ENCODE data around the gene ABCC3.
A peak's percentile ranks its signal among the peaks of the same experiment; 100 is the strongest.

Gene ABCC3

GRCh38 chr17:50618300-50618699, 16.4 kb upstream of the ABCC3 start:
- WGBS (ENCODE audit: insufficient coverage, insufficient read length): no CpG with 5 or more reads among the region's 4 CpGs
- peaks cover 5% of the 10 kb centered on the region; the same call in 1 of the 2 replicates for H3K4me1 ChIP-seq (ENCODE audit: control insufficient read depth, insufficient read depth, low read length)
- no peak overlapping the region for H3K4me3 ChIP-seq (ENCODE audit: low read length)
- no peaks in the 10 kb centered on the region for H3K27me3 ChIP-seq (ENCODE audit: control insufficient read depth, insufficient read depth, low read length)
- no peak for DNase-seq (ENCODE audit: low read depth, low spot score)
- no peaks in the 10 kb centered on the region for H3K36me3 ChIP-seq (ENCODE audit: control insufficient read depth, insufficient read depth, low read length)
- H3K9me3 ChIP-seq (ENCODE audit: control insufficient read depth, insufficient read depth, low read length): no peaks in the 10 kb centered on the region
- no peak overlapping the region for H3K27ac ChIP-seq (ENCODE audit: low read length)

GRCh38 chr17:50618941-50619340, 15.7 kb upstream of the ABCC3 start:
- no CpG with 5 or more reads among the region's 11 CpGs for WGBS (ENCODE audit: insufficient coverage, insufficient read length)
- Histone ChIP-seq H3K36me3 (ENCODE audit: control insufficient read depth, insufficient read depth, low read length) (no peaks in the 10 kb centered on the region), H3K4me1 (ENCODE audit: control insufficient read depth, insufficient read depth, low read length) (peaks cover 5% of the 10 kb centered on the region; the same call in 1 of the 2 replicates), H3K9me3 (ENCODE audit: control insufficient read depth, insufficient read depth, low read length) (no peaks in the 10 kb centered on the region), H3K4me3 (ENCODE audit: low read length) (no peak overlapping the region), H3K27ac (ENCODE audit: low read length) (no peak overlapping the region), H3K27me3 (ENCODE audit: control insufficient read depth, insufficient read depth, low read length) (no peaks in the 10 kb centered on the region)
- DNase-seq (ENCODE audit: low read depth, low spot score): no peak

DNA sequence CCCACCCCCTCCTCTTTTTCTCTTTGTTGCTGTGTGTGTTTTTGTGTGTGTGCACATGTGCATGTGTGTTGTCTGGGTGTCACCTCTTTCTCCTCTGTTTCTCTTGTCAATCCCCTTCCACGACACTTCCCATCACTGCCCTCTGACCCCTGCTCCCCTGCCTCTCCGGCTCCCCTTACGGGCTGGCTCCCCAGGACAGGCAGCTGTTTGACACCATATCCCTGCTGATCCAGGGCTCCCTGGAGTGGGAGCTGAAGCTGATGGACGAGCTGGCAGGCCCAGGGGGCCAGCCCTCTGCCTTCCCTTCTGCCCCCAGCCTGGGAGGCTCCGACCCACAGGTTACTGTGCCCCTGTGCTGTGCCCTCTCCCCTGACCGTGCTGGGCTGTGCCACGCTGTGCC, 15.2 kb upstream of the ABCC3 start:
- WGBS (ENCODE audit: insufficient coverage, insufficient read length): no CpG with 5 or more reads among the region's 7 CpGs
- H3K27ac ChIP-seq (ENCODE audit: low read length): no peak overlapping the region
- no peaks in the 10 kb centered on the region for H3K27me3 ChIP-seq (ENCODE audit: control insufficient read depth, insufficient read depth, low read length)
- no peaks in the 10 kb centered on the region for H3K36me3 ChIP-seq (ENCODE audit: control insufficient read depth, insufficient read depth, low read length)
- no peak overlapping the region for H3K4me3 ChIP-seq (ENCODE audit: low read length)
- peaks cover 5% of the 10 kb centered on the region; the same call in 1 of the 2 replicates for H3K4me1 ChIP-seq (ENCODE audit: control insufficient read depth, insufficient read depth, low read length)
- no peak for DNase-seq (ENCODE audit: low read depth, low spot score)
- H3K9me3 ChIP-seq (ENCODE audit: control insufficient read depth, insufficient read depth, low read length): no peaks in the 10 kb centered on the region

- DNase-seq (ENCODE audit: low read depth, low spot score): no peak
- H3K27me3 ChIP-seq (ENCODE audit: control insufficient read depth, insufficient read depth, low read length): no peaks in the 10 kb centered on the region
- H3K4me1 ChIP-seq (ENCODE audit: control insufficient read depth, insufficient read depth, low read length): peaks cover 5% of the 10 kb centered on the region; the same call in 1 of the 2 replicates
- H3K4me3 ChIP-seq (ENCODE audit: low read length): no peak overlapping the region
- H3K36me3 ChIP-seq (ENCODE audit: control insufficient read depth, insufficient read depth, low read length): no peaks in the 10 kb centered on the region
- H3K9me3 ChIP-seq (ENCODE audit: control insufficient read depth, insufficient read depth, low read length): no peaks in the 10 kb centered on the region
- H3K27ac ChIP-seq (ENCODE audit: low read length): no peak overlapping the region
- no CpG with 5 or more reads among the region's 5 CpGs for WGBS (ENCODE audit: insufficient coverage, insufficient read length)
Observed at GRCh38 chr17:50620237-50620636, 14.4 kb upstream of the ABCC3 start.

DNA sequence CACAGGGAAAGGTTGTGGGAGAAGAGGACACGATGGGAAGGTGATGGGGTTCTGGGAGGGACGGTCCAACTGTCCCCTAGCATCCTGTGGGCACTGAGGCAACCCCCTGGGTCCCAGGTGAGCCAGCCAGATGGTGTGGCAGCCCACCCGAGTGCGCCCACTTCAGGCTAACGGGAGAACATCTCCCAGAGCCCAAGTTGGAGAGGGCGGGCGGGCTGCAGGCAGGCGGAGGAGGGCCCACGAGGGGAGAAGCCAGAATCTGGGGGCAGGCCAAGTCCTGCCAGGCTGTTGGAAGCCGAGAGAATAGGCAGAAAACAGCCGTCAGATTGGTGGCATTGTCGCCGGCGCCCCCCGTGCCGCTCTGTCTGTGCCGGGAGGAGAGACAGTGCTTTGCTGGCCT, 13.8 kb upstream of the ABCC3 start:
- Histone ChIP-seq H3K4me3 (ENCODE audit: low read length) (no peak overlapping the region), H3K4me1 (ENCODE audit: control insufficient read depth, insufficient read depth, low read length) (peaks cover 6% of the 10 kb centered on the region; the same call in 1 of the 2 replicates), H3K36me3 (ENCODE audit: control insufficient read depth, insufficient read depth, low read length) (no peaks in the 10 kb centered on the region), H3K27ac (ENCODE audit: low read length) (no peak overlapping the region), H3K27me3 (ENCODE audit: control insufficient read depth, insufficient read depth, low read length) (no peaks in the 10 kb centered on the region), H3K9me3 (ENCODE audit: control insufficient read depth, insufficient read depth, low read length) (no peaks in the 10 kb centered on the region)
- no CpG with 5 or more reads among the region's 17 CpGs for WGBS (ENCODE audit: insufficient coverage, insufficient read length)
- DNase-seq (ENCODE audit: low read depth, low spot score): no peak

- WGBS (ENCODE audit: insufficient coverage, insufficient read length): no CpG with 5 or more reads among the region's 16 CpGs
- H3K4me1 ChIP-seq (ENCODE audit: control insufficient read depth, insufficient read depth, low read length): peaks cover 8% of the 10 kb centered on the region; the same call in 1 of the 2 replicates
- H3K9me3 ChIP-seq (ENCODE audit: control insufficient read depth, insufficient read depth, low read length): no peaks in the 10 kb centered on the region
- H3K27ac ChIP-seq (ENCODE audit: low read length): no peak overlapping the region
- no peaks in the 10 kb centered on the region for H3K36me3 ChIP-seq (ENCODE audit: control insufficient read depth, insufficient read depth, low read length)
- no peaks in the 10 kb centered on the region for H3K27me3 ChIP-seq (ENCODE audit: control insufficient read depth, insufficient read depth, low read length)
- H3K4me3 ChIP-seq (ENCODE audit: low read length): no peak overlapping the region
- no peak for DNase-seq (ENCODE audit: low read depth, low spot score)
Observed at GRCh38 chr17:50621574-50622031, 13.1 kb upstream of the ABCC3 start.

DNA sequence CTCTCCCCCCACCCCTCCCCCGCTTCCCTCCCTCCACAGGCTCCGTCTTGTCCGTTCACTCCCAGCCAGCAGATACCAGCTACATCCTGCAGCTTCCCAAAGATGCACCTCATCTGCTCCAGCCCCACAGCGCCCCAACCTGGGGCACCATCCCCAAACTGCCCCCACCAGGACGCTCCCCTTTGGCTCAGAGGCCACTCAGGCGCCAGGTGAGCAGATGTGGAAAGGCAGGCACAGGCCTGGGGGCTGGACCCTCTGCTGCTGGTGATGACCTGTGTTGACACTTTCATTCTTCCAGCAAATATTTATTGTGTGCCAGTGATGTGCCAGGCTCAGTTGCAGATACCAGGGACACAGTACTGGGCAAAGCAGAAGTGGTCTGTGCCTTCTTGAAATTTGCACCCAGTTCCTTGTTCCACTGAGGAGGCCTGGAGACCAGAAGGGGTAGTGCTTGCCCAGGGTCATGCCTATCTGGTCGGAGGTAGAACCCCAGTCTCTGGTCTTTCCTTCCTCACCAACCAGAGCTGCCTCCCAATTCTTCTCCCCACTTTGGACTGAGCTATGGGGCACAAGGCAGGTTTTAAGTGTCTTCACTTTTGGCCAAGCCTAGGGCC, 10.3 kb upstream of the ABCC3 start:
- WGBS (ENCODE audit: insufficient coverage, insufficient read length): no CpG with 5 or more reads among the region's 7 CpGs
- no peak for DNase-seq (ENCODE audit: low read depth, low spot score)
- H3K36me3 ChIP-seq (ENCODE audit: control insufficient read depth, insufficient read depth, low read length): no peaks in the 10 kb centered on the region
- H3K4me1 ChIP-seq (ENCODE audit: control insufficient read depth, insufficient read depth, low read length): peaks cover 13% of the 10 kb centered on the region; the same call in 1 of the 2 replicates
- no peaks in the 10 kb centered on the region for H3K9me3 ChIP-seq (ENCODE audit: control insufficient read depth, insufficient read depth, low read length)
- H3K4me3 ChIP-seq (ENCODE audit: low read length): no peak overlapping the region
- H3K27ac ChIP-seq (ENCODE audit: low read length): no peak overlapping the region
- no peaks in the 10 kb centered on the region for H3K27me3 ChIP-seq (ENCODE audit: control insufficient read depth, insufficient read depth, low read length)

DNA sequence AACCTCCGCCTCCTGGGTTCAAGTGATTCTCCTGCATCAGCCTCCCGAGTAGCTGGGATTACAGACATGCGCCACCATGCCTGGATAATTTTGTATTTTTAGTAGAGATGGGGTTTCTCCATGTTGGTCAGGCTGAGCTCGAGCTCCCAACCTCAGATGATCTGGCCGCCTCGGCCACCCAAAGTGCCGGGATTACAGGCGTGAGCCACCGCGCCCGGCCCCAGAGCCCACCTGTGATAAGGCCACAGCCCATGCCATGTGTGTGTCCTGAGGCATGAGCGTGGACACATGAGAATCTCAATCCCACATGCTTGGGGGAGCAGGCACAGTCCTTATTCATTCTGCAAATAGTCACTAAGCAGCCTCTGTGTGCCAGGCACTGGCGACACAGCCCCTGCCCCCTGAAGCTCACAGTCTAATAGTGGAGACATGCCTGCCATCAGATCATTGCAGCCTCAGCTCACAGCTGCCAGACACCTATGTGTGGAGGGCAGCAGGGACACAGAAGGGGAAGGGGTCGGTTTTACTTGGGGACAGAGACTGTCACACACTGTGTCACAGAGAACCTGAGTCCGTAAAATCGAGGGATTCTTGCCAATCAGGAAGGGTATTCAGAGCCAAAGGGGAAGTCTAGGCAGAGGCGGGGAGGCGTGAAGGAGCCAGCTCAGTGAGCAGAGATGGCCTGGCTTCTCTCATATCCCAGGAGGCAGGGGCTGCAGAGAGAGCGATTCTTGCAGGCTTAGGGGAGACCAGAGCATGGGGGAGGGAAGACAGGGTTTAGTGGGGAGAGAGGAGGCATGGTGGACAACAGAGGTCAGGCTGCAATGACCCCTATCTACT, 9.4 kb upstream of the ABCC3 start:
- Histone ChIP-seq H3K9me3 (ENCODE audit: control insufficient read depth, insufficient read depth, low read length) (no peaks in the 10 kb centered on the region), H3K36me3 (ENCODE audit: control insufficient read depth, insufficient read depth, low read length) (no peaks in the 10 kb centered on the region), H3K4me3 (ENCODE audit: low read length) (no peak overlapping the region), H3K27ac (ENCODE audit: low read length) (no peak overlapping the region), H3K27me3 (ENCODE audit: control insufficient read depth, insufficient read depth, low read length) (no peaks in the 10 kb centered on the region), H3K4me1 (ENCODE audit: control insufficient read depth, insufficient read depth, low read length) (peaks cover 11% of the 10 kb centered on the region; the same call in 1 of the 2 replicates)
- WGBS (ENCODE audit: insufficient coverage, insufficient read length): no CpG with 5 or more reads among the region's 19 CpGs
- DNase-seq (ENCODE audit: low read depth, low spot score): no peak

GRCh38 chr17:50626037-50626574, 8.6 kb upstream of the ABCC3 start:
- Histone ChIP-seq H3K27me3 (ENCODE audit: control insufficient read depth, insufficient read depth, low read length) (no peaks in the 10 kb centered on the region), H3K36me3 (ENCODE audit: control insufficient read depth, insufficient read depth, low read length) (no peaks in the 10 kb centered on the region), H3K9me3 (ENCODE audit: control insufficient read depth, insufficient read depth, low read length) (no peaks in the 10 kb centered on the region), H3K4me3 (ENCODE audit: low read length) (no peak overlapping the region), H3K4me1 (ENCODE audit: control insufficient read depth, insufficient read depth, low read length) (peaks cover 11% of the 10 kb centered on the region; the same call in 1 of the 2 replicates), H3K27ac (ENCODE audit: low read length) (no peak overlapping the region)
- peak; percentile 68 for DNase-seq (ENCODE audit: low read depth, low spot score)
- no CpG with 5 or more reads among the region's 19 CpGs for WGBS (ENCODE audit: insufficient coverage, insufficient read length)

GRCh38 chr17:50627036-50627781, 7.5 kb upstream of the ABCC3 start:
- no peaks in the 10 kb centered on the region for H3K27me3 ChIP-seq (ENCODE audit: control insufficient read depth, insufficient read depth, low read length)
- H3K4me1 ChIP-seq (ENCODE audit: control insufficient read depth, insufficient read depth, low read length): peaks cover 8% of the 10 kb centered on the region; the same call in 1 of the 2 replicates
- no peak overlapping the region for H3K4me3 ChIP-seq (ENCODE audit: low read length)
- no peaks in the 10 kb centered on the region for H3K9me3 ChIP-seq (ENCODE audit: control insufficient read depth, insufficient read depth, low read length)
- H3K36me3 ChIP-seq (ENCODE audit: control insufficient read depth, insufficient read depth, low read length): no peaks in the 10 kb centered on the region
- H3K27ac ChIP-seq (ENCODE audit: low read length): no peak overlapping the region
- DNase-seq (ENCODE audit: low read depth, low spot score): no peak
- 100% methylated on average over 1 of the region's 17 CpGs for WGBS (ENCODE audit: insufficient coverage, insufficient read length)

Measured in iPS DF 6.9 (cell line).